NCI-H460 (cell line): Measurements from ENCODE around the gene RAMACL. TPM values are rescaled to one million over a fixed set of nuclear protein-coding genes. Genes with fewer than 3 reads are reported as not detected.
"Not testable (repeated sequence)": the region's sequence is repeated elsewhere in the genome, so short reads cannot be mapped to it uniquely, and the experiment has no call there.

Source experiments
- DNase-seq: peaks from one replicate; pipeline ENCODE4 v3.0.0-alpha.2; 2016; ENCODE audit warnings: low read depth; ENCODE audit errors: extremely low read depth
- total RNA-seq: library from RNA; depleted of rRNA; stranded (reverse); fragments of >200 nt; shearing (Covaris generic); gene quantifications from 2 replicates; pipeline ENCODE4 v1.2.3, GENCODE V29; 2014

The RAMACL gene
- total RNA-seq, 1 experiment from 2014 or later = 0.17 TPM

GRCh38 chr6:166597711-166598440, 11.4 kb upstream of the RAMACL start:
- DNase-seq = no peak

- no peak for DNase-seq
Observed at GRCh38 chr6:166596776-166597507, 10.5 kb upstream of the RAMACL start.

- no peak for DNase-seq
Observed at GRCh38 chr6:166595949-166596348, 9.5 kb upstream of the RAMACL start.

GRCh38 chr6:166595061-166595780, 8.7 kb upstream of the RAMACL start:
- no peak for DNase-seq

- no peak for DNase-seq
Observed at GRCh38 chr6:166592821-166593220, 6.3 kb upstream of the RAMACL start.

- no peak for DNase-seq
Observed at GRCh38 chr6:166591961-166592520, 5.6 kb upstream of the RAMACL start.

- DNase-seq = no peak
Observed at GRCh38 chr6:166591026-166591425, 4.5 kb upstream of the RAMACL start.

GRCh38 chr6:166589786-166590574, 3.5 kb upstream of the RAMACL start:
- no peak for DNase-seq

GRCh38 chr6:166589337-166589731, 2.9 kb upstream of the RAMACL start:
- no peak for DNase-seq

- no peak for DNase-seq
Observed at GRCh38 chr6:166588691-166589336, 2.3 kb upstream of the RAMACL start.

GRCh38 chr6:166587631-166588413, 1.3 kb upstream of the RAMACL start:
- no peak for DNase-seq

- DNase-seq = no peak
Observed at GRCh38 chr6:166584853-166585429, 1.5 kb downstream of the RAMACL start.

- no peak for DNase-seq
Observed at GRCh38 chr6:166584155-166584554, 2.3 kb downstream of the RAMACL start.

GRCh38 chr6:166583230-166583965, 3.1 kb downstream of the RAMACL start:
- no peak for DNase-seq

GRCh38 chr6:166582258-166582657, 4.2 kb downstream of the RAMACL start:
- no peak for DNase-seq

GRCh38 chr6:166581801-166582200, 4.7 kb downstream of the RAMACL start:
- not testable (repeated sequence) for DNase-seq

GRCh38 chr6:166581091-166581511, 5.4 kb downstream of the RAMACL start:
- no peak for DNase-seq
